ENCODE data around the gene LRRC19.

The LRRC19 gene

GRCh38 chr9:26955921-26956859 is 49.3 kb downstream of the LRRC19 start, which contains the start of gene IFT74:
IFT74 (plus strand) TSS chr9:26956412; CDS start chr9:26961968, 5,556 bp downstream.
- DNase-seq (ENCODE audit: low read depth): peak; percentile 90

GRCh38 chr9:26955222-26955903 is 50.1 kb downstream of the LRRC19 start:
- no peak for DNase-seq (ENCODE audit: low read depth)

GRCh38 chr9:26954050-26954508 is 51.4 kb downstream of the LRRC19 start:
- DNase-seq (ENCODE audit: low read depth): no peak

- DNase-seq (ENCODE audit: low read depth): no peak
These were observed 53.7 kb downstream of the LRRC19 start for GRCh38 chr9:26951794-26952193.

GRCh38 chr9:26950521-26950920 is 55.0 kb downstream of the LRRC19 start:
- DNase-seq (ENCODE audit: low read depth): no peak

GRCh38 chr9:26949637-26950069 is 55.8 kb downstream of the LRRC19 start:
- DNase-seq (ENCODE audit: low read depth): no peak

- no peak for DNase-seq (ENCODE audit: low read depth)
These were observed 57.7 kb downstream of the LRRC19 start for GRCh38 chr9:26947736-26948135.

GRCh38 chr9:26946753-26947727 is 58.4 kb downstream of the LRRC19 start, which contains the start of gene PLAA:
PLAA (minus strand) TSS chr9:26947242; CDS start chr9:26947045, 197 bp downstream.
- DNase-seq (ENCODE audit: low read depth): peak; percentile 76

- DNase-seq (ENCODE audit: low read depth): no peak
These were observed 59.9 kb downstream of the LRRC19 start for GRCh38 chr9:26945591-26945990.
